ENCODE data around the gene REV3L.
"Not testable (repeated sequence)": the region's sequence is repeated elsewhere in the genome, so short reads cannot be mapped to it uniquely, and the experiment has no call there.

The REV3L gene

DNA sequence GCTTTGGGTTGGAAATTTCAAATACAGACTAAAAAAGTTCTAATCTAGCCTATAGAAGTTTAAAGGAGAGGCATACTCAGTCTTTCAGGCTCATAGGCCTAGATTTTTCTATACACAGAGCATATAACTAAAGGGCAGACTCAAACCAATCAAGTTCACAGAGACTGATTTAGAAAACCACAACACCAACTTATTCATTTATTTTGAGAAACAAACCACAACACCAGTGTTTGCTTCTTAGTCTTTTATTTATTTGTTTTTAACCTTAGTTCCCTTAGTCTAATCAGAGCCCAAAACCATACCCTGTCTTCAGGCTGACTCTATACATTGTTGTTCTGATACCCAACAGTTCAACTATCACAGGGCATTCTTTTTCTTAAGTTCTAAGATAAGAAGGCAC lies 103.7 kb downstream of the REV3L start:
- no peak for DNase-seq (ENCODE audit: low read depth in 2 of 2)

DNA sequence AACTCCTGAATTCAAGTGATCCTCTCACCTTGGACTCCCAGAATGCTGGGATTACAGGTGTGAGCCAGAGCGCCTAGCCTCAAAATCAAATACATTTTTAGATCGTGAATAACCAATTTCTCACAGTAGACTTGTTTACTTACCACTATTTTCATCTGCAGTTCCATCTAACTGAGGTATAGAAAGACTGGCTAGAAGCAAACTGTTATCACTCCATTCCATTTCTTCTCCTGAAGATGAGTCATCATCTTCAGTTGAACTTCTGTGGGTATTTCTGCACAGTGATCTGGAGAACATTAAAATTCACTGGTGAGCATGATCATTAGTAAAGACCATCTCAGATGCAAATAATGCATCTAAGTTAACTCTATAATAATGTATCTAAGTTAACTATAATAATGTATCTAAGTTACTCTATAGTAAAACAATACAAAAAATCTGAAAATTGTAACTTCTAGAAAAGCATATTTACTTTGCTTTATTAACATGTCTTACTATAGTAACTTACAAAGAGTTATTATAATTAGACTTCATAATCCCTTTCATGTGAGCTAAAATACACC lies 105.4 kb downstream of the REV3L start:
- DNase-seq (ENCODE audit: low read depth in 2 of 2): no peak

GRCh38 chr6:111367393-111368088 lies 115.5 kb downstream of the REV3L start:
- no peak for DNase-seq (ENCODE audit: low read depth in 2 of 2)

DNA sequence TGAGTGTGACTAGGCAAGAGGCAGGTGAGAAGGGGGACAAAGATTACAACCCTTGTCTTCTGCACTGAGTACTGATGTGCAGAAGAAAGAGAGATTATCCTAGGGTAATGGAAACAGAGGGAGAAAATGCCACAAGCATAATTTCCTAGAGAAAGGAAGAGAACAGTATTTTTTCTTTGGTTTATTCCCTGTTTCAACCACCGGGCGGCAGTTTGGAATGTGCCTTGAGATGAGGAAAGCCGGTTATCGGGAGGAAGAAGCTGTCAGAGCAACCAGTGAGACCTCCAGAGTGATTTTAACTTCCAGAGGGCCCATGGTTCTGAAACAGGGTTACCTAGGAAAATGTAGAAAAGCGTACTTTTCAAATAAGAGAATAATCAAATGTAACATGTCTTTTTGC lies 121.4 kb downstream of the REV3L start:
- no peak for DNase-seq (ENCODE audit: low read depth in 2 of 2)

- DNase-seq (ENCODE audit: low read depth in 2 of 2): no peak
Observed at GRCh38 chr6:111358454-111358853, 124.6 kb downstream of the REV3L start.

GRCh38 chr6:111357705-111358104 lies 125.3 kb downstream of the REV3L start:
- DNase-seq (ENCODE audit: low read depth in 2 of 2): no peak

DNA sequence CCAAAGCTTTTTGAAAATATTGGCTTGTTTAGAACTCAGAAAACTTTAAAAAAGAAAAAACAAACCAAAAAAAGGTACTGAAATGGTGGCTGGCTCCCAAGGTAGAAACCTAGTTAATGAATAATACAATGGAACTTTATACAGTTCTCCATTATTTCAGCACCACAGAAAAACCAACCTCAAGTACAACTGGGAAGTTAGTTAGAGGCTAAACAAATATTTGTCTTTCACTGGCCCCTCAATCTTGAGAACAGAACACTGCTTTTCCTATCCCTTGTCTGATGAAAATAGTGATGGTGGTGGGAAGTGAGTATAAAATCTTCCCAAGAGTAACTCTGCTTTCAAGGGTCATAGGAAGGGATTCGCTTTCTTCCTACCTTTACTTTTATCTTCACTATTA lies 126.5 kb downstream of the REV3L start:
- no peak for DNase-seq (ENCODE audit: low read depth in 2 of 2)

DNA sequence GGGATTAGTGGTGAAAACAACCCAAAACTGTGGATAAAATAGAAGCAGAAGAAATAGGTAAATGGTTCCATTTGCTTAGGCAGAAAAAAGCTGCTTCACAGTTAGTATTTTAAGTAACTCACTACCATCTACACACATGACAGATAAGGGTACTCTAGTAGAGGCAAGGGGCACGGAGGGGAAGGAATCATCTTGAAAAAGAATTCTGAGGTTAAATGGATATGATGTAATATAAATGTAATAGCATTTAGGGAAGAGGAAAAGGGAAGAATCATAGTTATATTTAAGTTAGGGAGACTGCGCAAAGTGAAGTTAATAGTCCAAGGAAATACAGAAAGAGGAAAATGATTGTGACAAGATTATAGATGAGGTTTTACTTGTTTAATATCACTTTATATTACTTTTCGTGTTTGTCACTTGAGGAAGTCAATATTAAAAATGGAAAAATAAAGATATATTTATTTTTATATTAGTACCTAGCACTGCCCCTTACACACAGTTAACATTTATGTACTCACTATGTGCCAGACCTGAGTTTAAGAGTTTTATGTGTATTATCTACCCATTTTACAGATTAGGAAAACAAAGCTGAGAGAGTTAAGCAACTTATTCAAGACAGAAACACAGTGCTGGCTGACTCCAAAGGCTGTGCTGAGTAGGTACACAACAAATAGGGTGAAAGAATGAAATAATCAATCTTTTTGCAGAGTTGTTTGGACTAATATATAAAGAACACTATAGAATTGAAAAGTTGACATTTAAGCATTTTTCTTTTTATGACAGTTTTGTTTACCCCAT lies 128.1 kb downstream of the REV3L start:
- DNase-seq (ENCODE audit: low read depth in 2 of 2): no peak

- DNase-seq (ENCODE audit: low read depth in 2 of 2): no peak
Observed at GRCh38 chr6:111353912-111354462, 129.0 kb downstream of the REV3L start.

DNA sequence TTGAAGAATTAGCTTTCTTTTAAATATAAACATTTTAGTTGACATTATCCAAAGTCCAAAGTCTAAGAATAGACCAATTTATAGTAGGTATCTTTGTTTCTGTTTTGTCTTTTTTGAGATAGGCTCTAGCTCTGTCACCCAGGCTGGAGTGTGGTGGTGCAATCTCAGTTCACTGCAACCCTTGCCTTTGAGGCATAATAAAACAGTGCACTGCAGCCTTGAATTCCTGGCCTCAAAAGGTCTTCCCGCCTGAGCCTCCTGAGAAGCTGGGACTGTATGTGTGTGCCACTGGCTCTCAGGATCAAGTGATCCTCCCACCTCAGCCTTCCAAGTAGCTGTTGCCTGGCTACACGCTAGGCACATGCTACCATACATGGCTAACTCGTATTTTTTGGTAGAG lies 135.4 kb downstream of the REV3L start:
- no peak for DNase-seq (ENCODE audit: low read depth in 2 of 2)

DNA sequence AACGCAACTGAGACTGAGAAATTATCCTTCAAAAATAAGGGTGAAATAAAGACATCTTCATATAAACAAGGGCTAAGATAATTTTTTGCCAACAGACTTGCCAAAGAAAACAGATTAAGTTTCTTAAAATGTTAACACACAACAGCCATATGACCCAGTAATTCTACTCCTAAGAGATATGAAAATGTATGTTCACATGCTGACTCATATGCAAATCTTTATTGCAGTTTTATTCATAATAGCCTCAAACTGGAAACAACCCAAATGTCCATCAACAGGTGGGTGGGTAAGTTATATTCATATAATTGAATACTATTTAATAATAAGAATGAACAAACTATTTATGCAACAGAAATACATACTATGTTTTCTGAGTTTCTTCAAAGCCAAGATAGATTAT lies 140.1 kb downstream of the REV3L start:
- no peak for DNase-seq (ENCODE audit: low read depth in 2 of 2)

DNA sequence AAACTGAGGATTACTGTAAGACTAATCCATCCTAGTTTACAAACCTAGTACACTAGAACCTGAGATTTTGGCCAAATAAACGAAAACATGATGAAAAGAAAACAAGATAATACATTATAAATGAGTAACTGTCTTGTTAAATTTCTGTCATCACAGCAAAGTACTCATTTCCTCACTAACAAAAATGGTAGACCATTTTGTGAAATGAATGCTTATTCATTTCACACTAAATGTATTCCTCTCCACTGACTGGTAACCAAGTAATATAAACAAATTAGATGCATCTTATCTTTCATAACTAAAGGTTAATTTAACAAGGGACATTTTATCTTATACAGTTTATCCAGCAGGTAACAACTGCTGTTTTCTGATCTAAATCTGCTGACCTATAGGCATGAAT lies 143.7 kb downstream of the REV3L start:
- no peak for DNase-seq (ENCODE audit: low read depth in 2 of 2)

DNA sequence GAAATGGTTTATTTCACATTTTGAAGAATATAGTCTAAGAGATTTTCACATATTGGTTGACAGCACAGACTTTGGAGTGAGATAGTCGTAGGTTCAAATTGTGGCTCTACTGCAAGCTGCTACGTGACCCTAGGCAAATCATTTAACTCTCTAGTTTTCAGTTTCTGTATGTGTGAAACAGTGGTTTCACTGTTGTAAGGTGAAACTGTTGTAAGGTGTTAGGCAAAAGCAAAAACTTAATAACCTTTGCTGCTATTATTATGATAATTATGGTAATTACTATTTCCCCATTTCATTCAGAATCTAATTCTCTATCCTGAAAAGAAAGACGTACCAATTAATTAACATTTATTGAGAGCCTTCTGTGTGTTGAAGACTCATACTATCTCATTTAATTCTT lies 144.2 kb downstream of the REV3L start:
- DNase-seq (ENCODE audit: low read depth in 2 of 2): no peak

GRCh38 chr6:111337829-111338236 lies 145.2 kb downstream of the REV3L start:
- no peak for DNase-seq (ENCODE audit: low read depth in 2 of 2)

- DNase-seq (ENCODE audit: low read depth in 2 of 2): no peak
Observed at GRCh38 chr6:111329882-111330633, 153.0 kb downstream of the REV3L start.

DNA sequence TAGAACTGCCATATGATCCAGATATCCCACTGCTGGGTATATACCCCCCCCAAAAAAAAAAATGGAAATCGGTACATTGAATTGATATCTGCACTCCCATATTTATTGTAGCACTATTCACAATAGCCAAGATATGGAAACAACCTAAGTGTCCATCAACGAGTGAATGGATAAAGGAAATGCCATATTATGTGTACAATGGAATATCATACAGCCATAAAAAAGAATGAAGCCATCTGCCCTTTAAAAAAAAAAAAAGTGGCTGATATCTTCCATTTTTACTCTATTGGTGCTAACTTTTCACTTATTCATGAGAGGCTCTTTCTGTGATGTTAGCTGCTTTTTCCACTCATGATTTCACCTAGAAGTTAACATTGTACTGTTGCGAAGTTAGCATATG lies 156.5 kb downstream of the REV3L start:
- no peak for DNase-seq (ENCODE audit: low read depth in 2 of 2)

- no peak for DNase-seq (ENCODE audit: low read depth in 2 of 2)
Observed at GRCh38 chr6:111322145-111322544, 160.9 kb downstream of the REV3L start.

DNA sequence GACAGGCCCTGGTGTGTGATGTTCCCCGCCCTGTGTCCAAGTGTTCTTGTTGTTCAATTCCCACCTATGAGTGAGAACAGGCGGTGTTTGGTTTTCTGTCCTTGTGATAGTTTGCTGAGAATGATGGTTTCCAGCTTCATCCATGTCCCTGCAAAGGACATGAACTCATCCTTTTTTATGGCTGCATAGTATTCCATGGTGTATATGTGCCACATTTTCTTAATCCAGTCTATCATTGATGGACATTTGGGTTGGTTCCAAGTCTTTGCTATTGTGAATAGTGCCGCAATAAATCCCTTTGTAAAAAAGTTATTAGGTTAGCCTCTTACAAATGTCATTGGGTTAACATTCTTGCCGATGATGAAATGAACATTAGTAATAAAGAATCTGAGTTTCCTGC lies 175.1 kb downstream of the REV3L start:
- not testable (repeated sequence) for DNase-seq (ENCODE audit: low read depth in 2 of 2)

DNA sequence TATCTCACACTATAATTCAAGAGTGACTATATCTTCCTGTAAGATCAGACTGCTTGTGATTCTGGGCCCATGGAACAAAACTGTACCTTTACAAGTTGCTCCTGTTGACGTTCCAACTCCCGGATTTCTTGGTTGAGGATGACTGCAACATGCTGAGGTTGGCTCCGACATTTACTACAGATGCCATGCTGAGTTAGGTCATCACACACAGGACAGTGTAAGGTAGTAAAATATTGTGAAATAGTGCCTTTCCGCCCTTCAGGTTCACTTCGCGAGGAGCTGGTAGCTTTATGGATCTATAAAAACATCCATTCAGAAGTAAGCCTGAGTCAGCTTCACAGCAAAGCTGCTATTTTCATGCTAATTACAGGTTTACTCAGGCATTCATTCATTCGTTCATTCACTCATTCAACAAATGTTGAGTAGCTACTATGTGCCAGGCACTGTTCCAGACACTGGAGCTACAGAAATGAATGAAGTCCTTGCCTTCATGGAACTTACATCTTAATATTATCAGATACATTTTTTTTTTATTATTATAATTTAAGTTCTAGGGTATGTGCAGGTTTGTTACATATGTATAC lies 175.7 kb downstream of the REV3L start:
- no peak for DNase-seq (ENCODE audit: low read depth in 2 of 2)

- no peak for DNase-seq (ENCODE audit: low read depth in 2 of 2)
Observed at GRCh38 chr6:111306104-111306888, 176.7 kb downstream of the REV3L start.

GRCh38 chr6:111301946-111302345 lies 181.1 kb downstream of the REV3L start:
- DNase-seq (ENCODE audit: low read depth in 2 of 2): no peak

Data from stimulated activated CD8-positive, alpha-beta memory T cell treated with anti-CD3 and anti-CD28 coated beads, Interleukin-2, amount 100 ng/mL, for 1 hour (primary cell).